ENCODE results near the gene LHX2. TPM values are rescaled to one million over a fixed set of nuclear protein-coding genes. Genes with fewer than 3 reads are reported as not detected.

The LHX2 gene
- total and polyA plus RNA-seq, 2 experiments from 2014 or later: 1.7 TPM; not detected in 1

DNA sequence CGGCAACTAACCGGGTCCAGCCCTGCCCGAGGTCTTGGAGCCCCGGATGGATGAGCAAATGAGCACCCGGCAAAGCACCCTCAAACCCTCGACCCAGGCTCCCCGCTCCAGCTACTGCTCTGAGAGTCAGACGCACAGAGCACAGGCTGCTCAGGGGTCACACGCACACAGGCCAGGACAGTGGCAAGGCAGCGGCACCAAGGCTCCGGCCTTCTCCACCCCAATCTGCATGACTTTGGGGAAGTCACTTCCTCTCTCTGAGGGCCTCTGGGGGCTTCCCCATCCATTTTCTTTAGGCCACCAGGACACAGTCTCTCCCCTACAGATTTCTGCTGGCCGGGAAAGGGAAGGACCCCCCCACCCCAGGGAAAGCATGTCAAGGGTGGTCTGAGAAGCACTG lies 18.0 kb downstream of the LHX2 start (continued):
- TF ChIP-seq STAT1 (IDR thresholded peaks at IDR 0.05; ENCODE audit: unreplicated experiment) (no peak), POLR2AphosphoS5 (IDR thresholded peaks at IDR 0.05; ENCODE audit: low read depth) (no peak), EZH2phosphoT487 (IDR thresholded peaks at IDR 0.05; ENCODE audit: unreplicated experiment) (no peak), EZH2 (IDR thresholded peaks at IDR 0.05; ENCODE audit: low read depth, unreplicated experiment) (no peak), ZNF462 (CRISPR knock-in tag; IDR thresholded peaks at IDR 0.05) (no peak)
- TF ChIP-seq, protein P1, sequence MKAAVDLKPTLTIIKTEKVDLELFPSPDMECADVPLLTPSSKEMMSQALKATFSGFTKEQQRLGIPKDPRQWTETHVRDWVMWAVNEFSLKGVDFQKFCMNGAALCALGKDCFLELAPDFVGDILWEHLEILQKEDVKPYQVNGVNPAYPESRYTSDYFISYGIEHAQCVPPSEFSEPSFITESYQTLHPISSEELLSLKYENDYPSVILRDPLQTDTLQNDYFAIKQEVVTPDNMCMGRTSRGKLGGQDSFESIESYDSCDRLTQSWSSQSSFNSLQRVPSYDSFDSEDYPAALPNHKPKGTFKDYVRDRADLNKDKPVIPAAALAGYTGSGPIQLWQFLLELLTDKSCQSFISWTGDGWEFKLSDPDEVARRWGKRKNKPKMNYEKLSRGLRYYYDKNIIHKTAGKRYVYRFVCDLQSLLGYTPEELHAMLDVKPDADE (IDR thresholded peaks at IDR 0.05): no peak

DNA sequence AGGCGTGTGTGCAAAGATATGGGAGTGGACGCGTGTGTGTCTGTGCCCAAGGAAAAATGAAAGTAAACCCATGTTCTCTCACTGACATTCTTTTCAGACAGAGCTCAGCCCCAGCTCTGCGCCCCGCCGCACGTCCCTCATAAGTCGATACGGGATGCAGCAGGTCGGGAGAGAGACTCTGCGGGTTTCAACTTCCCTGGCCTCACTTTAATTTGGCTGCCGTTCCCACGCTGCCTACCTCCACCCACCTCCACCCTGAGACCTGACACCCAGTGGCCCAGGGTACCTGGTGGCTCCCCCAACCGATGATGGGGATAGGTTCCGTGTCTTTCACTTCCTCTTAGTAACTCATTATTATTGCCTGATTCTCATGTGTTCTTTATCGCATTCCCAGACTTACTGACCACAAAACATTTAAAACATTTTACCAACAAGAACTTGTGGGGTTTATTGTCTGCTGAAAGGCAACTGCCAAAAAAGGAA lies 19.4 kb downstream of the LHX2 start:
- H3K27me3 Mint-ChIP-seq (ENCODE audit: insufficient read depth, low read depth, poor library complexity): peaks cover 15% of the 10 kb centered on the region

More for the DNA sequence above, 19.4 kb downstream of the LHX2 start:
- no peak overlapping the region for H3K27ac ChIP-seq (ENCODE audit: low read depth)
- no peak overlapping the region for H3K4me3 ChIP-seq
- H3K9me2 ChIP-seq (ENCODE audit: insufficient read depth): no peaks in the 10 kb centered on the region
- no peak overlapping the region for H2AFZ ChIP-seq
- H3K36me3 ChIP-seq (ENCODE audit: insufficient read depth): no peaks in the 10 kb centered on the region
- TF ChIP-seq EZH2 (IDR thresholded peaks at IDR 0.05; ENCODE audit: low read depth, unreplicated experiment) (no peak), EZH2phosphoT487 (IDR thresholded peaks at IDR 0.05; ENCODE audit: unreplicated experiment) (no peak), JUNB (IDR thresholded peaks at IDR 0.05; ENCODE audit: unreplicated experiment) (no peak)
- TF ChIP-seq, protein P2, sequence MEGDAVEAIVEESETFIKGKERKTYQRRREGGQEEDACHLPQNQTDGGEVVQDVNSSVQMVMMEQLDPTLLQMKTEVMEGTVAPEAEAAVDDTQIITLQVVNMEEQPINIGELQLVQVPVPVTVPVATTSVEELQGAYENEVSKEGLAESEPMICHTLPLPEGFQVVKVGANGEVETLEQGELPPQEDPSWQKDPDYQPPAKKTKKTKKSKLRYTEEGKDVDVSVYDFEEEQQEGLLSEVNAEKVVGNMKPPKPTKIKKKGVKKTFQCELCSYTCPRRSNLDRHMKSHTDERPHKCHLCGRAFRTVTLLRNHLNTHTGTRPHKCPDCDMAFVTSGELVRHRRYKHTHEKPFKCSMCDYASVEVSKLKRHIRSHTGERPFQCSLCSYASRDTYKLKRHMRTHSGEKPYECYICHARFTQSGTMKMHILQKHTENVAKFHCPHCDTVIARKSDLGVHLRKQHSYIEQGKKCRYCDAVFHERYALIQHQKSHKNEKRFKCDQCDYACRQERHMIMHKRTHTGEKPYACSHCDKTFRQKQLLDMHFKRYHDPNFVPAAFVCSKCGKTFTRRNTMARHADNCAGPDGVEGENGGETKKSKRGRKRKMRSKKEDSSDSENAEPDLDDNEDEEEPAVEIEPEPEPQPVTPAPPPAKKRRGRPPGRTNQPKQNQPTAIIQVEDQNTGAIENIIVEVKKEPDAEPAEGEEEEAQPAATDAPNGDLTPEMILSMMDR (conservative IDR thresholded peaks at IDR 0.05; ENCODE audit: low read depth in 2 of 2): no peak
- no peak overlapping the region for H3K4me2 ChIP-seq
- DNase-seq (ENCODE audit: low spot score) (no peak), ATAC-seq (no peak)
- H3K27ac Mint-ChIP-seq: no peak overlapping the region
- peaks cover 41% of the 10 kb centered on the region for H3K27me3 ChIP-seq (ENCODE audit: insufficient read depth)
- no peaks in the 10 kb centered on the region for H3F3A ChIP-seq (replicated peaks; ENCODE audit: low read depth)
- H3K79me2 ChIP-seq (replicated peaks; ENCODE audit: insufficient read depth): no peaks in the 10 kb centered on the region
- no peaks in the 10 kb centered on the region for H3K9me3 Mint-ChIP-seq
- H3K36me3 Mint-ChIP-seq (ENCODE audit: low read depth): no peaks in the 10 kb centered on the region
- H4K20me1 ChIP-seq (replicated peaks; ENCODE audit: insufficient read depth): no peaks in the 10 kb centered on the region
- H3K4me1 ChIP-seq (ENCODE audit: insufficient read depth): peaks cover 14% of the 10 kb centered on the region; the same call in 1 of the 2 replicates
- H3K4me1 Mint-ChIP-seq: peaks cover 16% of the 10 kb centered on the region
- no peak overlapping the region for H3K4me3 Mint-ChIP-seq

All from GM23338 (cell line).